Osteocyte (in vitro differentiated cells): ENCODE results near the gene CYP39A1. TPM values are rescaled to one million over a fixed set of nuclear protein-coding genes. Genes with fewer than 3 reads are reported as not detected.

Experiments
- DNase-seq: peaks from one replicate; pipeline ENCODE4 v3.0.0; 2021; ENCODE audit warnings: mixed read lengths; ENCODE audit not compliant: unreplicated experiment; ENCODE audit errors: extremely low spot score
- H3K27ac Mint-ChIP-seq: one replicate; pipeline ENCODE4 v1.8.0; 2021; ENCODE audit warnings: mild to moderate bottlenecking, mixed read lengths; ENCODE audit not compliant: unreplicated experiment
- H3K27me3 Mint-ChIP-seq: one replicate; pipeline ENCODE4 v1.8.0; 2021; ENCODE audit warnings: mixed read lengths; ENCODE audit not compliant: unreplicated experiment
- H3K36me3 Mint-ChIP-seq: one replicate; pipeline ENCODE4 v1.8.0; 2021; ENCODE audit warnings: mixed read lengths; ENCODE audit not compliant: unreplicated experiment
- H3K4me1 Mint-ChIP-seq: one replicate; pipeline ENCODE4 v1.8.0; 2021; ENCODE audit warnings: mixed read lengths; ENCODE audit not compliant: unreplicated experiment
- H3K4me3 Mint-ChIP-seq: one replicate; pipeline ENCODE4 v1.8.0; 2021; ENCODE audit warnings: mild to moderate bottlenecking, moderate library complexity, mixed read lengths; ENCODE audit not compliant: unreplicated experiment
- H3K9me3 Mint-ChIP-seq: one replicate; pipeline ENCODE4 v1.8.0; 2021; ENCODE audit warnings: mixed read lengths; ENCODE audit not compliant: unreplicated experiment
- total RNA-seq: library from RNA; stranded (reverse); gene quantifications from 2 replicates; pipeline ENCODE4 v1.2.1, GENCODE V29; 2021
- TF ChIP-seq, protein P1 (sequence below): fragments of 200-600 bp; sonication (generic); IDR thresholded peaks from 2 replicates; pipeline ENCODE4 v1.5.0; 2021; ENCODE audit warnings: antibody characterized with exemption, mild to moderate bottlenecking, moderate library complexity

Gene CYP39A1
- total RNA-seq, 1 donor from 2014 or later, result 0.30 TPM

DNA sequence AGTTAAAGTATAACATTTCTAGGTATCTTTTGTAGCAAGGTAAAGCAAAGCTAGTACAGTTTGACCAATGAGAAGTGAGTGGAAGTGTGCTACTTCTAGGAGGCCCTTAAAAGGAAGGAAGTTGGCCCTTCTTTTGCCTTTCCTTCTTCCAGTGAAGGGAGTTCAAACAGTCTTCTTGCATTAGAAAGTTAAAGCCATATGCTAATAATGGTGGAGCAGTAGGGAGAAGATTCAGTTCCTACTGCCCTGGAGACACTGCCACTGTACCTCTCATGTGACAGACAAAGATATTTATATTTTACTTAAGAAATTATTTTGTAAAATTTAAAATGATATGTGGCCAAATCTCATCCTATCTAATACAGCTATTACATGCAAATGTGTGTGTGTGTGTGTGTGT, 135.4 kb downstream of the CYP39A1 start:
- Mint-ChIP-seq H3K36me3 (no peaks in the 10 kb centered on the region), H3K27ac (no peak overlapping the region), H3K27me3 (peaks cover 5% of the 10 kb centered on the region), H3K9me3 (no peaks in the 10 kb centered on the region), H3K4me3 (no peak overlapping the region), H3K4me1 (peaks cover 29% of the 10 kb centered on the region)
- TF ChIP-seq, protein P1, sequence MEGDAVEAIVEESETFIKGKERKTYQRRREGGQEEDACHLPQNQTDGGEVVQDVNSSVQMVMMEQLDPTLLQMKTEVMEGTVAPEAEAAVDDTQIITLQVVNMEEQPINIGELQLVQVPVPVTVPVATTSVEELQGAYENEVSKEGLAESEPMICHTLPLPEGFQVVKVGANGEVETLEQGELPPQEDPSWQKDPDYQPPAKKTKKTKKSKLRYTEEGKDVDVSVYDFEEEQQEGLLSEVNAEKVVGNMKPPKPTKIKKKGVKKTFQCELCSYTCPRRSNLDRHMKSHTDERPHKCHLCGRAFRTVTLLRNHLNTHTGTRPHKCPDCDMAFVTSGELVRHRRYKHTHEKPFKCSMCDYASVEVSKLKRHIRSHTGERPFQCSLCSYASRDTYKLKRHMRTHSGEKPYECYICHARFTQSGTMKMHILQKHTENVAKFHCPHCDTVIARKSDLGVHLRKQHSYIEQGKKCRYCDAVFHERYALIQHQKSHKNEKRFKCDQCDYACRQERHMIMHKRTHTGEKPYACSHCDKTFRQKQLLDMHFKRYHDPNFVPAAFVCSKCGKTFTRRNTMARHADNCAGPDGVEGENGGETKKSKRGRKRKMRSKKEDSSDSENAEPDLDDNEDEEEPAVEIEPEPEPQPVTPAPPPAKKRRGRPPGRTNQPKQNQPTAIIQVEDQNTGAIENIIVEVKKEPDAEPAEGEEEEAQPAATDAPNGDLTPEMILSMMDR, result no peak
- no peak for DNase-seq

DNA sequence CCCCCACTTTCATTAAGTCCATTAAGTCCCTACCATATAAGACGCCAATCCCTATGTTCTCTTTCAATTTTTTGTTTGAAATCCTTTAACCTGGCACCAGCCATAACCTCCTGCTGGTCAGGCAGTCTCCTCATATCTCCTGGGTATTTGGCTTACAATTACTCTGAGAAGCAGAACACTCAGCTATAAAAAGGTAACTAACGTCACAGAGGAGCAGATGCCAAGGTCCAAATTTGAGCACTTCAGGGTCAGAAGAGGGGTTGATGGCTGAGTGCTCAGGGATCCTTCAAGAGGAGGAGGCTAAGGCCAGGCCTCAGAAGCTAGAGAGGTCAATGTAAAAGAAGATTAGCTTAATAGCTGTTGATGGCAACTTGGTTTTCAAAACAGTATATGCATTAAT, 139.1 kb downstream of the CYP39A1 start:
- DNase-seq, result no peak
- Mint-ChIP-seq H3K36me3 (no peaks in the 10 kb centered on the region), H3K4me1 (peaks cover 40% of the 10 kb centered on the region), H3K27ac (no peak overlapping the region), H3K27me3 (peaks cover 5% of the 10 kb centered on the region), H3K9me3 (no peaks in the 10 kb centered on the region), H3K4me3 (no peak overlapping the region)
- TF ChIP-seq, protein P1, result no peak

DNA sequence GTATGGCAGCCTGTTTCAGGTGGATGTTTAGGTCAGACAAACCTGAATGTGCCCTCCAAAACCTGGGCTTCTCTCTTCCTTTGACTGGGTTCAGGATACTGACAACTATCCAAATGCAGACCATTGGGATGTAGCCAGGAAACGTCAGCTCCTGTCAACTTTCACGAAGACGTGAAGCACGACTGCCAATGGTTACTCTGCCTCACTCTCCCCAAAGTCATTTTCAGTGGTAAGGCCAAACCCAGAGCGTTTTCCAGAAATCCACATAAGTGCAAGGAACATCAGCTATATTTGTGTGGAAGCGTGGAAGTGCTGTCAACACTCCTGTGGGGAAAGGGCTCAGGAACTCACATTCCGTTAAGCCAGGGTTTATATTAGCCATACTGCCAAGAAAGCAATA, 141.3 kb downstream of the CYP39A1 start:
- Mint-ChIP-seq H3K4me3 (peak overlapping the region; percentile 16), H3K4me1 (peaks cover 38% of the 10 kb centered on the region), H3K27ac (no peak overlapping the region), H3K9me3 (no peaks in the 10 kb centered on the region), H3K27me3 (peaks cover 5% of the 10 kb centered on the region), H3K36me3 (no peaks in the 10 kb centered on the region)
- no peak for DNase-seq
- TF ChIP-seq, protein P1, result no peak

DNA sequence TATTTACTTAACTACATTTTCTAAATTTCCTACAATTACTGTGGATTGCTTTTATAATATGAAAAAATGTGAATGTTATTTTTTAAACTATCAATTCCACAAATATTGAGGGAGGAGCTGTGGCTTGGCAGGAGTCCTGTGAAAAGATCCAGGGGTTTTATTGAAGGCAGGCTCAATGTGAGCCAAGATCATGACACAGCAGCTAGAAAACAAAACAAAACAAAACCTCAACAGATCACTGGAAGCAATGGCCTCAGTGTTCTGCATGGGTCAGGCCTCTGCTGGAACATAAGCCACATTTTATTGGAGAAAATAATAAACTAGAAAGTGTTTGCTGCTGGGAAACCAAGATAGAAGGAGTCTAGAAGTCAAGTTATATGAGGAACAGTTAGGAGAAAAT, 142.0 kb downstream of the CYP39A1 start:
- DNase-seq, result no peak

DNA sequence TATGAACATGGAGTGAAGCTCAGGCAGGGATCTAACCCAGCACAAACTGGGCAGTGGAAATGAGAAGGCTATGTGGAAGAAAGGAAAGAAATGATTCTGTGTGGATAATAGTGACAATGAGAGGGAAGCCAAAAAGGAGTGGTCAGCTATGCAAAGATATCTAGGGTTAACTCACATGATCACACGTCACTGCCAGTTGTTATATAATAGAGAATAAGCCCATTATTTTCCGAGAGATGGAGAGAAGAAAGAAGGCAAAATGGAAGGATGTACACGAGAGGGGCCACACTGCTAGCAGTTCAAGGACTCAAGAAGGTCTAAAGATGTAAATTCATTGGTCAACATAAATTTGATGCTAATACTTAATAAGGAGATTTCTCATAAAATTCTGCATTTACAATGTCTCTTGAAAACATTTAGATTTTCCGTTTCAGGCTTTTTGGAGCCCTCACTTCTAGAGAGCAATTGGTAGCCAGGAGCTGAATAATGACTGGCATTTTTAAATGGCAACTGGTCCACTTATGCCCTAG, 142.6 kb downstream of the CYP39A1 start:
- Mint-ChIP-seq H3K9me3 (no peaks in the 10 kb centered on the region), H3K27ac (peak overlapping the region; percentile 75), H3K4me3 (no peak overlapping the region), H3K36me3 (no peaks in the 10 kb centered on the region), H3K4me1 (peaks cover 38% of the 10 kb centered on the region), H3K27me3 (no peaks in the 10 kb centered on the region)
- no peak for DNase-seq
- TF ChIP-seq, protein P1, result no peak

More for the DNA sequence above, 142.0 kb downstream of the CYP39A1 start:
- no peaks in the 10 kb centered on the region for H3K36me3 Mint-ChIP-seq
- H3K9me3 Mint-ChIP-seq, result no peaks in the 10 kb centered on the region
- H3K4me3 Mint-ChIP-seq, result no peak overlapping the region
- H3K27me3 Mint-ChIP-seq, result peaks cover under 1% of the 10 kb centered on the region
- peaks cover 38% of the 10 kb centered on the region for H3K4me1 Mint-ChIP-seq
- TF ChIP-seq, protein P1, result no peak
- peak overlapping the region; percentile 75 for H3K27ac Mint-ChIP-seq
